HEK293 (cell line): ENCODE measurements around the gene MICU1.

Source experiments
- CTCF ChIA-PET: fragments of 350-600 bp; formaldehyde crosslinking; extraction: SDS; loops from one replicate; lab custom pipeline; 2021; ENCODE audit warnings: antibody characterized with exemption; lab: Yijun Ruan, JAX
- POLR2A ChIA-PET: fragments of 300-600 bp; formaldehyde crosslinking; extraction: SDS; loops from one replicate; lab custom pipeline; 2020; ENCODE audit warnings: antibody characterized with exemption, inconsistent platforms; lab: Yijun Ruan, JAX
- H3K27ac ChIP-seq: fragments of 200-500 bp; sonication (Bioruptor generic); 2 replicates; pipeline ENCODE4 v1.5.1; 2014; ENCODE audit warnings: low read depth, low read length, control low read depth, inconsistent platforms; ENCODE audit errors: extremely low read depth
- H3K36me3 ChIP-seq, 2 experiments: fragments of 200-500 bp in 1 of 2; sonication (Bioruptor generic) in 1 of 2; 1 replicate in 1 of 2; 2 replicates in 1 of 2; pipeline ENCODE4 v1.5.1; 2014 to 2017; ENCODE audit warnings: inconsistent platforms in 2 of 2, low read length in 2 of 2; ENCODE audit not compliant: control insufficient read depth in 2 of 2, insufficient read depth in 1 of 2
- H3K4me1 ChIP-seq: fragments of 200-500 bp; sonication (Bioruptor generic); 2 replicates; pipeline ENCODE4 v1.5.1; 2014; ENCODE audit warnings: mild to moderate bottlenecking, low read length, inconsistent platforms; ENCODE audit not compliant: control insufficient read depth, insufficient read depth
- H3K4me3 ChIP-seq: 2 replicates; pipeline ENCODE4 v1.5.1; 2011; ENCODE audit warnings: low read depth, mild to moderate bottlenecking, control low read depth, low read length, moderate library complexity
- H3K9me3 ChIP-seq: fragments of 200-500 bp; sonication (Bioruptor generic); 2 replicates; pipeline ENCODE4 v1.5.1; 2014; ENCODE audit warnings: low read depth, low read length, inconsistent platforms; ENCODE audit not compliant: control insufficient read depth, insufficient read depth
- GLI2 ChIP-seq: fragments of 450-650 bp; formaldehyde crosslinking; IDR thresholded peaks from 2 replicates; pipeline ENCODE4; 2017; ENCODE audit warnings: missing biosample characterization, missing genetic modification characterization, low read depth, borderline replicate concordance
- HOXA7 ChIP-seq: sonication (generic); formaldehyde crosslinking; IDR thresholded peaks from 2 replicates; pipeline ENCODE4 v1.8.1; 2022; ENCODE audit warnings: missing genetic modification reagents, borderline replicate concordance
- KLF16 ChIP-seq: fragments of 450-650 bp; formaldehyde crosslinking; IDR thresholded peaks from 2 replicates; pipeline ENCODE4 v1.5.1; 2017; ENCODE audit warnings: missing biosample characterization, missing genetic modification characterization
- OSR2 ChIP-seq: fragments of 450-650 bp; formaldehyde crosslinking; IDR thresholded peaks from 2 replicates; pipeline ENCODE4 v1.5.1; 2016; ENCODE audit warnings: missing biosample characterization, missing genetic modification characterization
- ZNF121 ChIP-seq: fragments of 450-650 bp; formaldehyde crosslinking; IDR thresholded peaks from 2 replicates; pipeline ENCODE4 v1.5.1; 2016; ENCODE audit warnings: missing biosample characterization, missing genetic modification characterization
- ZNF140 ChIP-seq: fragments of 450-650 bp; formaldehyde crosslinking; IDR thresholded peaks from 2 replicates; pipeline ENCODE4 v1.5.1; 2016; ENCODE audit warnings: missing biosample characterization, missing genetic modification characterization
- ZNF146 ChIP-seq: fragments of 450-650 bp; formaldehyde crosslinking; IDR thresholded peaks from 2 replicates; pipeline ENCODE4 v1.5.1; 2016; ENCODE audit warnings: missing biosample characterization, missing genetic modification characterization
- ZNF157 ChIP-seq: fragments of 450-650 bp; formaldehyde crosslinking; IDR thresholded peaks from 2 replicates; pipeline ENCODE4 v1.5.1; 2016; ENCODE audit warnings: missing biosample characterization, missing genetic modification characterization
- ZNF302 ChIP-seq: fragments of 450-650 bp; formaldehyde crosslinking; IDR thresholded peaks from 2 replicates; pipeline ENCODE4 v1.5.1; 2016; ENCODE audit warnings: missing biosample characterization, missing genetic modification characterization, low read depth
- ZNF530 ChIP-seq: fragments of 450-650 bp; formaldehyde crosslinking; IDR thresholded peaks from 2 replicates; pipeline ENCODE4 v1.5.1; 2016; ENCODE audit warnings: low read depth, missing biosample characterization, missing genetic modification characterization
- ZNF670 ChIP-seq: fragments of 450-650 bp; formaldehyde crosslinking; IDR thresholded peaks from 2 replicates; pipeline ENCODE4 v1.5.1; 2016; ENCODE audit warnings: missing biosample characterization, missing genetic modification characterization, low read depth
- ZXDB ChIP-seq: fragments of 450-650 bp; formaldehyde crosslinking; IDR thresholded peaks from 2 replicates; pipeline ENCODE4 v1.5.1; 2016; ENCODE audit warnings: missing biosample characterization, missing genetic modification characterization
- TF ChIP-seq, protein P1 (sequence below): fragments of 450-650 bp; formaldehyde crosslinking; IDR thresholded peaks from 2 replicates; pipeline ENCODE4 v1.5.1; 2016; ENCODE audit warnings: missing biosample characterization, missing genetic modification characterization
- TF ChIP-seq, protein P2 (sequence below): fragments of 450-650 bp; formaldehyde crosslinking; IDR thresholded peaks from 2 replicates; pipeline ENCODE4 v1.5.1; 2016; ENCODE audit warnings: missing biosample characterization, missing genetic modification characterization
- TF ChIP-seq, protein P3 (sequence below): fragments of 450-650 bp; formaldehyde crosslinking; IDR thresholded peaks from 2 replicates; pipeline ENCODE4 v1.5.1; 2016; ENCODE audit warnings: missing biosample characterization, missing genetic modification characterization
- TF ChIP-seq, protein P4 (sequence below): fragments of 450-650 bp; formaldehyde crosslinking; conservative IDR thresholded peaks from 2 replicates; pipeline ENCODE4 v1.5.1; 2016; ENCODE audit warnings: low read depth, missing biosample characterization, missing genetic modification characterization

MICU1 gene

DNA sequence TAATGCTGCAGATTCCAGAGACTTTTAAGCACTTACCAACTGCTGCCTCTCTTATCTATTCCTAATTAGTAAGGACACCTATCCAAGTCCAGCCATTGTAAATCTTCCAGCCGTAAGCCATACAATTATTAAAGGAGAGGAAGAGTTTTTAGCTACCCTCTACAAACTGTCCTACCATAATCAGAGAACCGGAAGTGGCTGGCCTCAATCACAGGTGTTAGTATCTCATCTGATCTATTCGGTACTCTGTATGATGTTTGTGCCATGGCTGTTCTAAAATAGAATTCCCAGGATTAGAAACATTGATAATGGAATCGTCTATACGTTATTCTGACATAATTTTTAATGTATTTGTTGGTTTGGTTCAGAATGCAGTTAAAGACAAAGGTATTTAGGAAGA is 102.8 kb downstream of the MICU1 start:
- Histone ChIP-seq H3K4me1 (peaks cover 12% of the 10 kb centered on the region; the same call in 1 of the 2 replicates), H3K4me3 (no peak overlapping the region), H3K27ac (no peak overlapping the region), H3K9me3 (no peaks in the 10 kb centered on the region), H3K36me3 (no peaks in the 10 kb centered on the region)
- POLR2A ChIA-PET = no interaction called here
- CTCF ChIA-PET = no interaction called here
- TF ChIP-seq, protein P1, sequence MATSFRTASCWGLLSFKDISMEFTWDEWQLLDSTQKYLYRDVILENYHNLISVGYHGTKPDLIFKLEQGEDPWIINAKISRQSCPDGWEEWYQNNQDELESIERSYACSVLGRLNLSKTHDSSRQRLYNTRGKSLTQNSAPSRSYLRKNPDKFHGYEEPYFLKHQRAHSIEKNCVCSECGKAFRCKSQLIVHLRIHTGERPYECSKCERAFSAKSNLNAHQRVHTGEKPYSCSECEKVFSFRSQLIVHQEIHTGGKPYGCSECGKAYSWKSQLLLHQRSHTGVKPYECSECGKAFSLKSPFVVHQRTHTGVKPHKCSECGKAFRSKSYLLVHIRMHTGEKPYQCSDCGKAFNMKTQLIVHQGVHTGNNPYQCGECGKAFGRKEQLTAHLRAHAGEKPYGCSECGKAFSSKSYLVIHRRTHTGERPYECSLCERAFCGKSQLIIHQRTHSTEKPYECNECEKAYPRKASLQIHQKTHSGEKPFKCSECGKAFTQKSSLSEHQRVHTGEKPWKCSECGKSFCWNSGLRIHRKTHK (tag by site-specific recombination) = no peak
- TF ChIP-seq, protein P2, sequence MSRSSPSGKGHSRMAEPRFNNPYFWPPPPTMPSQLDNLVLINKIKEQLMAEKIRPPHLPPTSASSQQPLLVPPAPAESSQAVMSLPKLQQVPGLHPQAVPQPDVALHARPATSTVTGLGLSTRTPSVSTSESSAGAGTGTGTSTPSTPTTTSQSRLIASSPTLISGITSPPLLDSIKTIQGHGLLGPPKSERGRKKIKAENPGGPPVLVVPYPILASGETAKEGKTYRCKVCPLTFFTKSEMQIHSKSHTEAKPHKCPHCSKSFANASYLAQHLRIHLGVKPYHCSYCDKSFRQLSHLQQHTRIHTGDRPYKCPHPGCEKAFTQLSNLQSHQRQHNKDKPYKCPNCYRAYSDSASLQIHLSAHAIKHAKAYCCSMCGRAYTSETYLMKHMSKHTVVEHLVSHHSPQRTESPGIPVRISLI = no peak
- TF ChIP-seq KLF16 (tag by site-specific recombination) = no peak
- TF ChIP-seq ZNF121 (tag by site-specific recombination) = no peak
- no peak for TF ChIP-seq ZNF157
- no peak for TF ChIP-seq ZXDB (tag by site-specific recombination)
- TF ChIP-seq, protein P3, sequence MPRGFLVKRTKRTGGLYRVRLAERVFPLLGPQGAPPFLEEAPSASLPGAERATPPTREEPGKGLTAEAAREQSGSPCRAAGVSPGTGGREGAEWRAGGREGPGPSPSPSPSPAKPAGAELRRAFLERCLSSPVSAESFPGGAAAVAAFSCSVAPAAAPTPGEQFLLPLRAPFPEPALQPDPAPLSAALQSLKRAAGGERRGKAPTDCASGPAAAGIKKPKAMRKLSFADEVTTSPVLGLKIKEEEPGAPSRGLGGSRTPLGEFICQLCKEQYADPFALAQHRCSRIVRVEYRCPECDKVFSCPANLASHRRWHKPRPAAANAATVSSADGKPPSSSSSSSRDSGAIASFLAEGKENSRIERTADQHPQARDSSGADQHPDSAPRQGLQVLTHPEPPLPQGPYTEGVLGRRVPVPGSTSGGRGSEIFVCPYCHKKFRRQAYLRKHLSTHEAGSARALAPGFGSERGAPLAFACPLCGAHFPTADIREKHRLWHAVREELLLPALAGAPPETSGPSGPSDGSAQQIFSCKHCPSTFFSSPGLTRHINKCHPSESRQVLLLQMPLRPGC (tag by site-specific recombination) = no peak
- TF ChIP-seq ZNF302 (tag by site-specific recombination) = no peak
- no peak for TF ChIP-seq ZNF670 (tag by site-specific recombination)
- TF ChIP-seq, protein P4, sequence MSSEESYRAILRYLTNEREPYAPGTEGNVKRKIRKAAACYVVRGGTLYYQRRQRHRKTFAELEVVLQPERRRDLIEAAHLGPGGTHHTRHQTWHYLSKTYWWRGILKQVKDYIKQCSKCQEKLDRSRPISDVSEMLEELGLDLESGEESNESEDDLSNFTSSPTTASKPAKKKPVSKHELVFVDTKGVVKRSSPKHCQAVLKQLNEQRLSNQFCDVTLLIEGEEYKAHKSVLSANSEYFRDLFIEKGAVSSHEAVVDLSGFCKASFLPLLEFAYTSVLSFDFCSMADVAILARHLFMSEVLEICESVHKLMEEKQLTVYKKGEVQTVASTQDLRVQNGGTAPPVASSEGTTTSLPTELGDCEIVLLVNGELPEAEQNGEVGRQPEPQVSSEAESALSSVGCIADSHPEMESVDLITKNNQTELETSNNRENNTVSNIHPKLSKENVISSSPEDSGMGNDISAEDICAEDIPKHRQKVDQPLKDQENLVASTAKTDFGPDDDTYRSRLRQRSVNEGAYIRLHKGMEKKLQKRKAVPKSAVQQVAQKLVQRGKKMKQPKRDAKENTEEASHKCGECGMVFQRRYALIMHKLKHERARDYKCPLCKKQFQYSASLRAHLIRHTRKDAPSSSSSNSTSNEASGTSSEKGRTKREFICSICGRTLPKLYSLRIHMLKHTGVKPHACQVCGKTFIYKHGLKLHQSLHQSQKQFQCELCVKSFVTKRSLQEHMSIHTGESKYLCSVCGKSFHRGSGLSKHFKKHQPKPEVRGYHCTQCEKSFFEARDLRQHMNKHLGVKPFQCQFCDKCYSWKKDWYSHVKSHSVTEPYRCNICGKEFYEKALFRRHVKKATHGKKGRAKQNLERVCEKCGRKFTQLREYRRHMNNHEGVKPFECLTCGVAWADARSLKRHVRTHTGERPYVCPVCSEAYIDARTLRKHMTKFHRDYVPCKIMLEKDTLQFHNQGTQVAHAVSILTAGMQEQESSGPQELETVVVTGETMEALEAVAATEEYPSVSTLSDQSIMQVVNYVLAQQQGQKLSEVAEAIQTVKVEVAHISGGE (tag by site-specific recombination) = no peak
- TF ChIP-seq HOXA7 (CRISPR knock-in tag) = no peak
- TF ChIP-seq OSR2 (tag by site-specific recombination) = no peak
- no peak for TF ChIP-seq ZNF140
- no peak for TF ChIP-seq ZNF530 (tag by site-specific recombination)

DNA sequence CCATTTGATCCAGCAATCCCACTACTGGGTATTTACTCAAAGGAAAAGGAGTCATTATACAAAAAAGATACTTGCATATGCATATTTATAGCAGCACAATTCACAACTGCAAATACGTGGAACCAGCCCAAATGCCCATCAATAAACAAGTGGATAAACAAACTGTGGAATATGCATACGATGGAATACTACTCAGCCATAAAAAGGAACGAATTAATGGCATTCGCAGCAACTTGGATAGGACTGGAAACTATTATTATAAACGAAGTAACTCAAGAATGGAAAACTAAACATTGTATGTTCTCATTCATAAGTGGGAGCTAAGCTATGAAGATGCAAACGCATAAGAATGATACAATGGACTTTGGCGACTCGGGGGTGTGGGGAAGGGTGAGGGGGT is 108.6 kb downstream of the MICU1 start:
- Histone ChIP-seq H3K27ac (no peak overlapping the region), H3K4me1 (peaks cover 5% of the 10 kb centered on the region; the same call in 1 of the 2 replicates), H3K4me3 (no peak overlapping the region), H3K36me3 (no peaks in the 10 kb centered on the region), H3K9me3 (no peaks in the 10 kb centered on the region)
- TF ChIP-seq GLI2 (tag by site-specific recombination) (no peak), ZNF146 (tag by site-specific recombination) (peak; percentile 57; the same call in 1 of the 2 replicates)
- POLR2A ChIA-PET = no interaction called here
- CTCF ChIA-PET = no interaction called here
